Loucy (cell line): Measurements from ENCODE around the gene MMP20.

Experiments
- CTCF ChIP-seq: fragments of 200-600 bp; sonication (generic); conservative IDR thresholded peaks from 2 replicates; pipeline ENCODE4 v1.5.1; 2014; ENCODE audit warnings: mild to moderate bottlenecking, antibody characterized with exemption, low read length
- EZH2phosphoT487 ChIP-seq: fragments of 200-600 bp; IDR thresholded peaks from 2 replicates; pipeline ENCODE4 v1.6.1; 2018; ENCODE audit warnings: antibody characterized with exemption, mild to moderate bottlenecking, moderate library complexity, borderline replicate concordance

- TF ChIP-seq CTCF (no peak), EZH2phosphoT487 (no peak)
Measured at GRCh38 chr11:102552447-102553194, 72.5 kb downstream of the MMP20 start.
